COLO829 (cell line): ENCODE measurements around the gene BARD1.
A peak's percentile ranks its signal among the peaks of the same experiment; 100 is the strongest.
"Not testable (repeated sequence)": the region's sequence is repeated elsewhere in the genome, so short reads cannot be mapped to it uniquely, and the experiment has no call there.

Experiments used
- DNase-seq: peaks from one replicate; pipeline ENCODE4 v3.0.0; 2012; ENCODE audit warnings: low spot score

Gene BARD1

DNA sequence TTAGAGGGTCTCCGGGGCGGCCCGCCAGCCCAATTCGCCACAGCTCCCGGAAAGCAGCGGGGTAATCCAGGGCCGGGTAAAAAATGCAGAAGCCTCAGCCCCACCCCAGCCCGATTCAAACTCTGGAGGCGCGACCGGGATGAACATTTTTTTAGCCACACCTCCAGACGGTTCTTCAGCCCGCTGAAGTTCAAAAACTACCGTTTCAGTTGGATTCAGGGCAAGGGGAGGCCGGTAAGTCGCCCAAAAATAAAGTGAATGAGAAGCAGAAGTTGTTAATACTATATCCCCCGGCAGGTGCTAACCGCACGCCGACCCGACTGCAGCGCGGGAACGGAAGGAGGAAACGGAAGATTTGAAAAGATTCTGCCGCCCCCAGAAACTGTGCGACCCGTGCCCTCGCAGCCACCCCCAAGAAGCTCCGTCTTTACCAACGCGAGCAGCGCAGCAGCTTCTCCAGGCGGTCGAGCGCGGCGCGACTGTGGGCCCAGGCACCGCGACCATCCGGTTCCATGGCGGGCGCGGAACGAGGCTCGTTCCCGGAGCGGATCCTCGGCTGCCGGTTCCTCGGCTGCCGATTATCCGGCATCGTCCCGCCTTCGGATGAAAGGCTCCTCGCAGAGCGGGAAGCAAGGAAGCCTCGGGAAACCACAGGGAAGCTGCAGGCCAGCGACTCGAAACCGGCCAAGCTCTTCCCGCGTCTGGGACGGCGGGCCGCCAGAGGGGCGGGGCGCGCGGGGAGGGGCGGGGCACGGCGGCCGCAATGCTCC is at the start of gene BARD1:
TSS of gene BARD1 (minus strand) at position 703 of the 770 bp plus-strand sequence. CDS start at position 589, 114 bp downstream.
- peak; percentile 45 for DNase-seq

DNA sequence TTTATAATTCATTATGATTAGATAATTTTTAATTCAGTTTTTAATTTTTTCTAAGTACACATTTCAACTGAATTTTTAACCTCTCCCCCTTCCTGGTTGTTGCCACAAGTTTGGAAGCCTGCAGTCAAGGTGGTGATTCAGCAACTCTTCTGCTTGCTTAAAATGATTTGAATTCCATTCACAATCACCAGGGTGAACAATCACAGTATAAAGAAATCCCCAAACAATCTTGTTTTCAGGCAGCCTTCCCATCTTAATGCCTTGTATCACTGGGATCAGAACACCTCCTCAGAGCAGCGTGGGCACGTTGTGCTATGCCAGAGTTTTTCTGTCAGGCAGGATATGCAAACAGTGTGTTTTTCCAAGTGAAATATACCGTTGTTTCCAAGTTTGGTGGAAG is 46.7 kb upstream of the BARD1 start:
- DNase-seq: no peak

DNA sequence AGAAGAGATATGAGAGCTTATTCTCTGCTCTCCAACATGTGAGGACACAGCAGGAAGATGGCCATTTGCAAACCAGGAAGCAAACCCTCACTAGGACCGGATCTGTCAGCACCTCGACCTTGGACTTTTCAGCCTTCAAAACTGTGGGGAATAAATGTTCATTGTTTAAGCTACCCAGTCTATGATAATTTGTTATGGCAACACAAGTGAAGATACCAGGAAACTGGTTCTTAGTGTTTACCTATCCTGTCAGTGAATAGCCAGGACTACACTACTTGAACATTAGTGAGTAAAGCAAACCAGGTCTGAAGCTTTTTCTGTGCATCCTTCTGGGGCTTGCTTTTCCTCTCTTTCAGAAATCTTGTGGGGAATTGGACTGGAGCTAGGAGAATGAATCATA is 44.4 kb upstream of the BARD1 start:
- no peak for DNase-seq

DNA sequence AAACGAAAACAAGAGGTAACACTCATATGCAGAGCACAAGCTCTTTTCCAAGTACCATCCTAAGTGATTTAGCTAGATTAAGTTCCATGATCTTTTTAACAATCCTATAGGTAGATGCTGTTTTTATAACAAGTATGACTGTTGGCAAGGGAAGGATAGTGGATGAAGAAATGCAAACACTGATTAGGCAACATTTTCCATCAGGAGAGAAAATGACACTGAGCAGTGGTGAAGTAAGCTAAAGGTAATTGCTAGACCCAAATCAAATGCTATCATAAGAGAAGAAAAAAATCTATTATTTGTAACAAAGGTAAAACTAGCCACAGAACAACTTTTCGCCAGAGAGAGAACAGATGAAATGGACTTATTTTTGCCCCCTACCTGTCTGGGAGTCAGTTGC is 34.3 kb upstream of the BARD1 start:
- DNase-seq: no peak

DNA sequence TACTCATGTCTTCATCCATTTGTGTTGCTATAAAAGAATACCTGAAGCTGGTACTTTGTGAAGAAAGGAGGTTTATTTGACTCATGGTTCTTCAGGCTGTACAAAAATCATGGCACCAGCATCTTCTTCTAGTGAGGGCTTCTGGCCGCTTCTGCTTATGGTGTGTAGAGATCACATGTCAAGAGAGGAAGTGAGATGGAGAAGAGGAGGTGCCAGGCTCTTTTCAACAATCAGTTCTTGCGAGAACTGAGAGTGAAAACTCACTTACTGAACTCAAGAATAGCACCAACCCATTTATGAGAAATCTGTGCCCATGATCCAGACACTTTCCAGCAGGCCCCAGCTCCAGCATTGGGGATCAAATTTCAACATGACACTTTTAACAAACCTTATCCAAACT is 30.0 kb upstream of the BARD1 start:
- DNase-seq: no peak

DNA sequence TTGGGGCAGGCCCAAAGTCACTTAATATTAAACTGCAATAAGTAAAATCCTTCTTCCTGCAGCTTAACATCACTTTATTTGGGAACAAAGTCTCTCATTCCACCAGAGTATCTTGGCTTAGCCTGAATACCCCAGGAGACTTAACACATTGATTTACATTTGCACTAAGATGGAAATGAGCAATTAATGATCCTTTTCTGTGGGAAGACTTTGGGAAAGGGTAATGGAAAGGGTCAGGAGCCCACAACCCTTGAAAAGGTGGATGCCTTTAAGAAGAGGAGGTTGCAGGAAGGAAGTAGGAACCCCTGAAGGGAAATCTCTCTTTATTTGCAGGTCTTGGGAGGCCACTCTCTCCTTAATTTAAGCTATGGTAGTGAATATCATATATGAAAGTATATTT is 28.0 kb upstream of the BARD1 start:
- no peak for DNase-seq

DNA sequence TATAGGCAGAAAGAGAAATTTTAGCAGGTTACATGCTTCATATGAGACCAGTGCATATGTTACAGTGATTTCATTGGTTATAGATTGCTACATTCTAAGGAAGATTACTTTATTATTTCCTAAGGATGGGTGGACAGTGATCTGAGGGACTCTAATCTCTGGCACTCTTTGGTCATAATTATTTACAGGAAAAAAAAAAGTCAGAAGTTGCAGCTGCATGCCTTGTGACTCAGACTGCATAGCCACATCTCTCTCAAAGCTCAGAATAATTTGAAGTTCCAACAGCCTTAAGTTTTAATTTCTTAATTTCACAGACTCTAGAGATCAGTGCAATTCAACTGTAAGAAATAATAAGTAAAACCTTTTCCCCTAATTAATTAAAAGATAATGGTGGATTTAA is 27.1 kb upstream of the BARD1 start:
- DNase-seq: no peak

DNA sequence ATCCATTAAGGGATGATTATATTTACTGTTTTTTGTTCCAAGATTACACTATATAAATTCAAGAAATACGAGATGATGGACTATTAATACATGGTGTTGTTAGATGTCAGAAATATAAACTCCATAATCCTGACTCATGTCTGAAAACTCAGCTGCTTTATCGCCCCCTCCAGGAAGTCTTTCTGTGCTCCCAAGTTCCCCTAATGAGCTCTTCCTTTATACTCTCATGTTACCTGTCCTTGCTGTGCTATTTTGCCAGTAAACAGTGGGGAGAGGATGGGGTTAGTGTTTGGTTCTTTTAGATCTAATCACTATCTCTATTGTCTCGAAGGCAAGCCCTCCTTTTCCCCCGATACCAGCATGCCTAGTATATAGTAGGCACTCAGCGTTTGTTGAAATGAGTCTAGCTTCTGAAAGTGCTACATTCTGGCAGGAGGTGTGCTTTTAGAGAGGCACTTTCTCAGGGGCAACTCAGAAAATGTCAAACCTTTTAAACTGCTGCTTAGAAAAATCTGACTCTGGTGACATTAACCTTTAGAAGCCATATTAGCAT is 21.4 kb upstream of the BARD1 start:
- DNase-seq: no peak

DNA sequence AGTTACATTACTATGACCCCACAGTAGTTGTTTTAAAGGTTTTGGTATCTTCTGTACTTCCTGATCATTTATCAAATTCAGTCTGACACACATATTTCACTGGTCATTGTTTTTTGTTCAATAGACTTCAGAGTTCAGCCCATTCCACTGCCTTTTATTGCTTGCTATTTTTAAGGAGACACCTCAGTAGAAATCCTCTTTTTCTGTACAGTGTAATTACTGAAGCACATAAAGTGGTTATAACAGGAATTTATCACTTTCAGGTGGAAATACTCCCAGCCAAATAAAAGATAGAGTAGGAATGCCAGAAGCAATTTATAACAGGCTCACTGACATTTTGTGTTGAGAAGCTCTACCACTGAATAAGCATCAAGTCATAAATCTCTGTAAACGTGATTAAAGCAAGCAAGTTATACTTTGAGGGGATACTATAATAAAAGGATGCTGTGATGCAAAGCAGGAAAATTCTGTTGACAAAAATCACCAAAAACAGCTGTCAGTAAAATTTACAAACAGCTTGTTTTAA is 6.6 kb upstream of the BARD1 start:
- DNase-seq: no peak

DNA sequence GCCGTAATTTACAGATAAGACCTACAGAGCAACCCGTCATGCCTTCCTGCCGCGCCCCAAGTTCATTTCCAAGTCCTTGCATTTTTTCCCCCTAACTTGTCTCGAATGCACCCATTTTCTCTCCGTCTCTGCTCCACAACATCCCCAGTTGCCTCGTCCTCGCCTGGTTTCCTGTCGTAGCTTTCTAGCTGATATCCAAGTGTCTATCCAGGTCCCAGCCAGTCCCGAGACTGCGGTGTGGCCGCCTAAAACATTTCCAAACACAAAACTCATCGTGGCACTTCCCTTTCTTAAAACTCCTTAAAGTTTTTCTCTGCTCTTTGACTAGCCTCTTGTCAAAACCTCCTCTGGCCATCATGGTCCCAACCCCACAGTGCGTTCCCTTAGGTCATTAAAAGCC is 1.2 kb upstream of the BARD1 start:
- DNase-seq: no peak

DNA sequence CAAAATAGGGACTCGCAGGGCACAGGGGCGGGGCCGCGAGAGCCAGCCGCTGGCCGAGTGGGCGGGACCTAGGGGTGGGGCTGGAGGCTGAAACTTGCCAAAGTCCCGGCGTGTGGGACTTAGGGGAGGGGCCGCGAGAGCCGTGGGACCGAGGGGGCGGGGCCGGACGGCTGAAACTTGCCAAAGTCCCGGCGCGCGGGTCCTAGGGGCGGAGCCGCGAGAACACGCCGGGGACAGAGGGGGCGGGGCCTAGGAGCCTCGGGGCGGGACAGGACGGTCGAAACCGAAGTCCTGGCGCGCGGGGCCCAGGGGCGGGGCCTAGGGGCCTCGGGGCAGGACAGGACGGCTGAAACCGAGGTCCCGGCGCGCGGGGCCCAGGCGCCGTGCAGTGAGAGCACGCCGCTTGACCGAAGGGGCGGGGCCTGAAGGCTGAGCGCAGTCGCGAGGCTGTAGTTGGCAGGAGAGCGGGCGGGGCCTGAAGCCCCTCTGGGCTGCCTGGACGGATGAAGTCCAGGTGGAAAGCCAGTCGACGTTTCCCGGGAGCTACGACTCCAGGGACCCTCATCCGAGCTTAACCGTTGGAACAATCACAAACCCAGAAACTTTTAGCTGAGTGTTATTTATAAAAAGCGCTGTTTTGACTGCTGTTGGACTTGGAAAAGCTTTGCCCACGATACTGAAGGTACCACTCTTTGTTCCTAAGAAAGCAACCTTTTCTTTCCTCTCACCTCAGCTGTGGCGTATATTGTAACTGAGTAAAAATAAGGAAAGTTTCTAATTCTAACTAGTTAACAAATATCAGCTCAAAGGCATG is 475 bp upstream of the BARD1 start:
- DNase-seq: peak; percentile 97

DNA sequence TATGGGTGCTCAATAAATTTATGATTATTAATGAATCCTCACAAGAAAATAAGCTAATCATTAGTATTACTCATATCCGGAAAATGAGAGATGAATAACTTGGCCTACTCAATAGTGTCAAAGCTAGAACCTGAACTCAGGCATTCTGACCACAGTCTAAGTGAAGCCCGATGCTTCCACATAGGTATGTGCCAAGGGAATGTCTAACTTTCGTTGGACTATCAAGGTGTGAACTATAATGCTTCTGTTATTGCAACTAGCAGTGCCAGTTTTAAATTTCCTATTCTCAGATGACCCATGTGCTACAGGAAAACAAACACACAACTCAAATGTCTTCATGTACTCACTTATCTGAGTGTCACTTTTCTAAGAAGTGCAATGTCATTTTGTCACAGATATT is 1.8 kb downstream of the BARD1 start:
- DNase-seq: no peak

DNA sequence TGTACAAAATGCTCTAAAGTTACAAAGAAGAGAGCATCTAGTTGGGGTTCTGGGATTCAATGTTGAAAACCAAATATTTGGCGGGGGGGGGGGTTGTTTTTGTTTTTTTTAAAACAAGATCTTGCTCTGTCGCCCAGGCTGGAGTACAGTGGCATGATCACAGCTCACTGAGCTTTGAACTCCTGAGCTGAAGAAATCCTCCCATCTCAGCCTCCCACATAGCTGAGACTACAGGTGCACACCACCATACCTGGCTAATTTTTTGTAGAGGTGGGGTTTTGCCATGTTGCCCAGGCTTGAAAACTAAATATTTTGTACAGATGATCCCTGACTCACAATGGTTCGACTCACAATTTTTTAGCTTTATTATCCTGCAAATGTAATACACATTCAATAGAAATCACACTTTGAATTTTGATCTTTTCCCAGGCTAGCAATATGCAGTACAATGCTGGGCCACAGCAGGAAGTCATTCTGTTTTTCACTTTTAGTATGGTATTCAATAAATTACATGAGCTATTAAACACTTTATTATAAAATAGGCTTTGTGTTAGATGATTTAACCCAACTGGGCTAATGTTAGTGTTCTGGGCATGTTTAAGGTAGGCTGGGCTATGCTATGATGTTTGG is 7.6 kb downstream of the BARD1 start:
- no peak for DNase-seq

DNA sequence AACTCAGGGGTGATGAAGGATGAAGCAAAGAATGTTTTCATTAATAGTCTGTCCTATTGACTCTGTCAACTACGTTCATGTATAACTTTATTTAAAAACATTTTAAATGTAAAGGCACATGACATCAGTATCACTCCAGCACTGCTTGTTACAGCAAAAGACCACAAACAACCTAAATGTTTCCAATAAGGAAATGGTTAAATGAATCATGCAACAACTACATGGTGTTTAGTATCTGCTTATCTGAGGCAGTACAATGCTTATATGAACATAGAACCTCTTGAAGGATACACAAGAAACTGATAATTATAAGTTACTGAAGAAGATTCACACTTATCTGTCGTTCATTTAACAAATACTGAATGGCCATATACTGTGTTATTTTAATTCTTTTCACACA is 8.4 kb downstream of the BARD1 start:
- DNase-seq: no peak

DNA sequence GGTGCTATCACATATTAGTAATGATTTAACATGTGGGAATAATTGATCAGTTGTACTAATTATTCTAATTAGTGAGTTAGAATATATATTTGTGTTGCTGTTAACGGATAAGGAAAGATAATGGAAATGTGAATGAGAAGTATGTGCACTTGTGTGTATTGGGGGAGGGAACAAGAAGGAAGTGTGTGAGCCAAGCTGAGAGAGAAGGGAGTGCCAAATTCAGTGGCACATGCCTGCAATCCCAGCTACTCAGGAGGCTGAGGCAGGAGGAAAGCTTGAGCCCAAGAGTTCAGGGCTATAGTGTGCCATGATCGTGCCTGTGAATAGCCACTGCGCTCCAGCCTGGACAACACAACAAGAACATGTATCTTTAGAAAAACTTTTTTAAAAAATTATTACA is 9.3 kb downstream of the BARD1 start:
- no peak for DNase-seq

DNA sequence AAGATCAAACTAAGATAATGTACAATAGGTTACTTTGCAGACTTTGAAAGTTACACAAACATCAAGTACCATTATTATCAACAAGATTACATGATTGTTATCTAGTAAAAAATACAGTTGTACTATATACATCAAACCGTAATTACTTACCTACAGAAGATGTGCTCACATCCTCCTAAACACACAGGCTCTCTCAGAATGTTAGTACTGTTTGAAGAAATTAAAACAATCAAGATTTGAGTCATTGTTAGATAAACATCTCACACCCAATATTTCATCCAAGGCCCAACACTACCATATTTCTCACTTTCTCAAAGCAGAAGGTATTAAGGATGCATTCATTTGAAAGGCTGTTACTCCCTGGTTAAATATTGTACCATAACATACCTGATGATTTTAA is 12.6 kb downstream of the BARD1 start:
- DNase-seq: no peak

DNA sequence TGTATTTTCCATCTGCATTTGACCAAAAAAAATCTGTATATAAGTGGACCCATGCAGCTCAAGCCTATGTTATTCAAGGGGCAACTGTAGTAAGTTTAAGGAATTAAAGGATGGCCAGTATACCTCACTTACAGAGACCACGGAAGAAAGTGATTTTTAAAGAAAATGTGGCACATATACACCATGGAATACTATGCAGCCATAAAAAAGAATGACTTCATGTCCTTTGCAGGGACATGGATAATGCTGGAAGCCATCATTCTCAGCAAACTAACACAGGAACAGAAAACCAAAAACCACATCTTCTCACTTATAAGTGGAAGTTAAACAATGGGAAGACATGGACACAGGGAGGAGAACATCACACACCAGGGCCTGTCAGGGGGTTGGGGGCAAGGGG is 26.3 kb downstream of the BARD1 start:
- not testable (repeated sequence) for DNase-seq

DNA sequence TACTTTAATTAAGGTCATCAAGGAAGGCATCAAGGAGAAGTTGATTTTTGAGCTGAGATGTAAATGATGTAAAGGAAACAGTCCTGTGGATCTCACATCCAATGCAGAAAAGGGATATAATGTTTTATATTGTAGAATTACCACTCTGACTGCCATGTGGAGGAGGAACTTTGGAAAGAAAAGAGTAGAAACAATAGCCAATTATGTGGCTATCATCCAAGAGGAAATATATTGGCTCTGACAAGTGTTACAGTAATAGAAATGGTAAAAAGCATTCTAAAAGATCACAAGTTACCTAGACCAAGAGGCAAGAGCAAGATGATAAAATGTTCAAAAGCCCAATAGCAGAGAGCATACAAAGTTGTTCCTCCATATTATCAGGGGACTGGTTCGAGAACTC is 26.8 kb downstream of the BARD1 start:
- no peak for DNase-seq

DNA sequence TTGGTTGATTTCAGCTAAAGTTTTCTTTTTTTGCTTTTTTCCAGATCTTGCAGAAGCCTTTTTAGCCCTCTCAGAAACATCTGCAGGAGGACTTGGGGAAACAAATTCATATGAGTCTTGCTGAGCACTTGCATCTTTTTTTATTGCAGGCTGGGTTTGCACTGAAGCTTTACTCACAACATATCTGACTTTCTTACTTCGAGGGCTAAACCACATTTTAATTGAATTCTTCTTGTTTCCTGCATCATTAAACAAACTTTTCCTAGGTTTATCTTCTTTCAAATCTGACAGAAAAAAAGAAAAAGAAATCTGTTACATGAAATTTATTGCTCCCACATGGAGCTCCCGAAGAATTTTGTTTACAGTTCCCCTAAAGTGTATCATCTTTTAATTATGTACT is 28.3 kb downstream of the BARD1 start:
- no peak for DNase-seq

DNA sequence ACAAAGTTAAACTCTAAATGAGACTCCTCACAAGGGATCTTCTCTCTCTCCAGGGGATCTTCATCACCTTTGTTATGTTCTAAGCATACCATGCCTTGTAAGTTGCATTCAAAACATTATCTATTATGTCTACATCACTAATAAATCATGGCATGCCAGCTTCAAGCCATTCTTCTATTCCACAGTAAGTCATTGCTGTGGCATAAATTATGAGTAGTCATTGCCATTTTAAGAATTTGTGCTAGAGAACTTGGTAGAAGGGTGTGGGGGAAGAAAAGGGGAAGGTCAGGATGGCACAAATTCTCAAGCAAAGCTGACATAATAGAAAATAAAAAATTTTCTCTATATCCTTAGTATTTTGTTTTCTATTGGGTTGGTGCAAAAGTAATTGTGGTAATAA is 33.5 kb downstream of the BARD1 start:
- DNase-seq: no peak

DNA sequence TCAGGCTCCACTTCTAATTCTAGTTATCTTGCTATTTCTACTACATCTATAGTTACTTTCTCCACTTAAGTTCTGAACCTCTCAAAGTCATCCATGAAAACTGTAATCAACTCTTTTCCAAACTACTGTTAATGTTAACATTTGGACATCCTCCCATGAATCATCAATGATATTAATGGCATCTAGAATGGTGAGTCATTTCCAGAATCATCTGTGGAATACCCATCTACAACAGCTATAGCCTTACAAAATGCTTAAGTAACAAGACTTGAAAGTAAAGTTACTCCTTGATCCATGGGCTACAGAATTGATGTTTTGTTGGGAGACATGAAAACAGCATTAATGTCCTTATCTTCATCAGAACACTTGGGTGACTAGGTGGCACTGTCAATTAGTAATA is 35.4 kb downstream of the BARD1 start:
- peak; percentile 5 for DNase-seq

DNA sequence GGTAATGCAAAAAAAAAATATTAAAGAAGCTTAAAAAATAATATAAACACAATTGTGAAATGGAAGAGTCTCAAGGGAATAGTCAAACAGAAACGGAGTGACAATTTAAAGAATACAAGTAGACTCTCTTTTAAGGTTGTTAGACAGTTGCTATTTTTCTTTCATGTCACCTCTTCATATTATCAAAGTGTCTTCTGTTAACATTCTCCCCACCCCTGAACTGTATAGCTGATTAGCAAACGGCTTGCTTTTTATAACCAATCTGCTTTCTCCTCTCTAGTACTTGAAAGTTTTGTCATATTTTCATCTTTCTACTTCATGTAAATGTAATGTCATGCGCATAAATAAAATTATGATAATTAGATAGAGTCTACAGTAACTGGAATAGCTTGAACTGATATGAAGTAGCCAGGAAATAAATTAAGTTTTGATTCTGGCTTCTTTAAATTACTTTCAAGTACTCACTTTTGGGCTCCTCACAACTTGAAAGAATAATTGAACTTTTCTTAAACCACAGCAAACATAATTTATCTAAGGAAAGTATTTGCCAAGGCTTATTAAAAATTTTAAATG is 37.0 kb downstream of the BARD1 start:
- no peak for DNase-seq
